ENCODE data around the gene CLTRN. TPM values are rescaled to one million over a fixed set of nuclear protein-coding genes. Genes with fewer than 3 reads are reported as not detected.

CLTRN gene
- total RNA-seq, 4 donors from 2014 or later, result 0.48 to 0.51 TPM; not detected in 2

GRCh38 chrX:15646543-15646942 lies 18.1 kb downstream of the CLTRN start:
- no peak for TF ChIP-seq EP300 (IDR thresholded peaks at IDR 0.05)
- no peak for TF ChIP-seq POLR2A (IDR thresholded peaks at IDR 0.05)
- no peak for TF ChIP-seq POLR2AphosphoS5 (IDR thresholded peaks at IDR 0.05)
- TF ChIP-seq CTCF (IDR thresholded peaks at IDR 0.05), result no peak
- Histone ChIP-seq H3K36me3 (no peaks in the 10 kb centered on the region), H3K27ac (no peak overlapping the region), H3K27me3 (no peaks in the 10 kb centered on the region), H3K9me3 (no peaks in the 10 kb centered on the region), H3K4me1 (no peaks in the 10 kb centered on the region), H3K4me3 (no peak overlapping the region)
- WGBS, result 96% methylated on average over 15 of the region's 27 CpGs
- DNase-seq (ENCODE audit: low spot score in 2 of 2), result no peak

- no peaks in the 10 kb centered on the region for H3K36me3 ChIP-seq
- H3K9me3 ChIP-seq, result no peaks in the 10 kb centered on the region
- no peak for DNase-seq (ENCODE audit: low spot score in 2 of 2)
- no peaks in the 10 kb centered on the region for H3K4me1 ChIP-seq
- no peak overlapping the region for H3K27ac ChIP-seq
- no peaks in the 10 kb centered on the region for H3K27me3 ChIP-seq
- TF ChIP-seq POLR2AphosphoS5 (IDR thresholded peaks at IDR 0.05), result no peak
- TF ChIP-seq CTCF (IDR thresholded peaks at IDR 0.05), result no peak
- no peak for TF ChIP-seq POLR2A (IDR thresholded peaks at IDR 0.05)
- no peak for TF ChIP-seq EP300 (IDR thresholded peaks at IDR 0.05)
- no peak overlapping the region for H3K4me3 ChIP-seq
- 94% methylated on average over 6 of the region's 15 CpGs for WGBS
These were observed 18.6 kb downstream of the CLTRN start for GRCh38 chrX:15646031-15646430.

GRCh38 chrX:15645266-15645665 lies 19.3 kb downstream of the CLTRN start:
- no peaks in the 10 kb centered on the region for H3K4me1 ChIP-seq
- no peaks in the 10 kb centered on the region for H3K27me3 ChIP-seq
- 78% methylated on average over 3 of the region's 3 CpGs for WGBS
- no peak overlapping the region for H3K27ac ChIP-seq
- no peaks in the 10 kb centered on the region for H3K9me3 ChIP-seq
- TF ChIP-seq CTCF (IDR thresholded peaks at IDR 0.05) (no peak), EP300 (IDR thresholded peaks at IDR 0.05) (no peak), POLR2AphosphoS5 (IDR thresholded peaks at IDR 0.05) (no peak), POLR2A (IDR thresholded peaks at IDR 0.05) (no peak)
- no peaks in the 10 kb centered on the region for H3K36me3 ChIP-seq
- no peak overlapping the region for H3K4me3 ChIP-seq
- no peak for DNase-seq (ENCODE audit: low spot score in 2 of 2)

- Histone ChIP-seq H3K9me3 (no peaks in the 10 kb centered on the region), H3K27ac (no peak overlapping the region), H3K4me1 (no peaks in the 10 kb centered on the region), H3K27me3 (no peaks in the 10 kb centered on the region), H3K4me3 (no peak overlapping the region), H3K36me3 (no peaks in the 10 kb centered on the region)
- 95% methylated on average over 1 of the region's 1 CpG for whole genome bisulfite sequencing
- TF ChIP-seq POLR2AphosphoS5 (IDR thresholded peaks at IDR 0.05) (no peak), POLR2A (IDR thresholded peaks at IDR 0.05) (no peak), CTCF (IDR thresholded peaks at IDR 0.05) (no peak), EP300 (IDR thresholded peaks at IDR 0.05) (no peak)
- DNase-seq (ENCODE audit: low spot score in 2 of 2), result no peak
These were observed 20.1 kb downstream of the CLTRN start for GRCh38 chrX:15644560-15644872.

GRCh38 chrX:15643786-15644559 lies 20.6 kb downstream of the CLTRN start:
- WGBS, result 72% methylated on average over 7 of the region's 7 CpGs
- Histone ChIP-seq H3K4me1 (no peaks in the 10 kb centered on the region), H3K4me3 (no peak overlapping the region), H3K27me3 (no peaks in the 10 kb centered on the region), H3K27ac (no peak overlapping the region), H3K9me3 (no peaks in the 10 kb centered on the region), H3K36me3 (no peaks in the 10 kb centered on the region)
- no peak for DNase-seq (ENCODE audit: low spot score in 2 of 2)
- TF ChIP-seq EP300 (IDR thresholded peaks at IDR 0.05), result no peak
- TF ChIP-seq POLR2AphosphoS5 (IDR thresholded peaks at IDR 0.05), result no peak
- TF ChIP-seq CTCF (IDR thresholded peaks at IDR 0.05), result no peak
- no peak for TF ChIP-seq POLR2A (IDR thresholded peaks at IDR 0.05)
